HG02973 (cell line): Measurements from ENCODE around the gene NFIA.
"Not testable (repeated sequence)": the region's sequence is repeated elsewhere in the genome, so short reads cannot be mapped to it uniquely, and the experiment has no call there.

Source experiments
- ATAC-seq: cut with Tn5 transposase; IDR thresholded peaks from one replicate; pipeline ENCODE4 v1.9.1; 2021; ENCODE audit warnings: moderate library complexity; ENCODE audit not compliant: unreplicated experiment

The NFIA gene

GRCh38 chr1:61124696-61125095 is 42.3 kb downstream of the NFIA start:
- ATAC-seq, result no peak

GRCh38 chr1:61125263-61125662 is 42.9 kb downstream of the NFIA start:
- ATAC-seq, result no peak

- ATAC-seq, result no peak
Measured at GRCh38 chr1:61125895-61126294, 43.5 kb downstream of the NFIA start.

GRCh38 chr1:61126843-61127242 is 44.5 kb downstream of the NFIA start:
- not testable (repeated sequence) for ATAC-seq

- ATAC-seq, result no peak
Measured at GRCh38 chr1:61130338-61131000, 48.1 kb downstream of the NFIA start.

- no peak for ATAC-seq
Measured at GRCh38 chr1:61131248-61131647, 48.9 kb downstream of the NFIA start.

- no peak for ATAC-seq
Measured at GRCh38 chr1:61131716-61132115, 49.4 kb downstream of the NFIA start.

- ATAC-seq, result no peak
Measured at GRCh38 chr1:61132176-61132638, 49.8 kb downstream of the NFIA start.

- ATAC-seq, result no peak
Measured at GRCh38 chr1:61132645-61133334, 50.4 kb downstream of the NFIA start.

- no peak for ATAC-seq
Measured at GRCh38 chr1:61133335-61134019, 51.1 kb downstream of the NFIA start.

- ATAC-seq, result no peak
Measured at GRCh38 chr1:61135291-61135690, 52.9 kb downstream of the NFIA start.

GRCh38 chr1:61138305-61138704 is 55.9 kb downstream of the NFIA start:
- no peak for ATAC-seq

- no peak for ATAC-seq
Measured at GRCh38 chr1:61138921-61139774, 56.8 kb downstream of the NFIA start.

GRCh38 chr1:61139775-61140549 is 57.6 kb downstream of the NFIA start:
- no peak for ATAC-seq

- ATAC-seq, result no peak
Measured at GRCh38 chr1:61140778-61141177, 58.4 kb downstream of the NFIA start.

GRCh38 chr1:61141288-61142042 is 59.1 kb downstream of the NFIA start:
- no peak for ATAC-seq

GRCh38 chr1:61142043-61142440 is 59.7 kb downstream of the NFIA start:
- ATAC-seq, result no peak

GRCh38 chr1:61142726-61143500 is 60.6 kb downstream of the NFIA start:
- ATAC-seq, result no peak
